HTERT RPE-1 (cell line): ENCODE results near the gene TCEA3.

ENCODE experiments used
- in situ Hi-C: fragments of 300-500 bp; cut with MboI; formaldehyde crosslinking; loops from 4 replicates; pipeline ENCODE4 v1.14.3; 2020; ENCODE audit warnings: low sequenced_read_pairs

Gene TCEA3

GRCh38 chr1:23370330-23370708 lies 54.2 kb downstream of the TCEA3 start:
- in situ Hi-C loops = no loop called here

DNA sequence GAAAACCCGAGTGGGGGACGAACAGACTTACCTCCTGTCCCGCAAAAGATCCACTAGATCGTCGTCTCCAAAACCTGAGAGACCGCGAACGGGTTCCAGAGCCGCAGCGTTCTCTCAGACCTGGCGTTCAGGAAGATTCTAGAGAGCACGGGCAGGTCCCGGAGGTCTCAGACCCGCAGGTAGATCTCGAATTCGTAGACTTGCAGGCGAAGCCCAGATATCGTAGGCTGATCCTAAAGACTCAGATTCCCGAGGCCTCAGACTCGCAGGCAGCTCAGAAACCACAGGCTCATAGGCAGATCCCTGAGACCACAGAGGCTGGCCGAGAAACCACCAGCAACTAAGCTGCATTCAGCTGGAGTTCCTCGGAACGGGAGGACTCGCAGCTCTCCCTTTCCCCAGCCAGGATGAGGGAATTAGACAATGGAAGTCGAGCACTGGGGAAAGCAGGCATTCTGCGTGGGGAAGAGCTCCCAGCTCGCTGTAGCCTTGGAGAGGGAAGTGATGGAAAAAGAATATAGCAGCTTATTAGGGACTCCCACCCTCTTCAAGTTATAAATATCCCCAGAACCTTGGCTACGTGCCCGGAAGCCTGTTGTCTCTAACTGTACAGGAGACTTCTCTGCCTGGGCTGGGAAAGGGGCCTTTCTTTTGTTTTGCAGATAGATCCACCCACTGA lies 55.1 kb downstream of the TCEA3 start, which contains the start of gene ZNF436:
TSS of gene ZNF436 (minus strand) at position 502 of the 679 bp plus-strand sequence. CDS start 1,831 bp downstream, outside the sequence.
- in situ Hi-C loops = no loop called here

DNA sequence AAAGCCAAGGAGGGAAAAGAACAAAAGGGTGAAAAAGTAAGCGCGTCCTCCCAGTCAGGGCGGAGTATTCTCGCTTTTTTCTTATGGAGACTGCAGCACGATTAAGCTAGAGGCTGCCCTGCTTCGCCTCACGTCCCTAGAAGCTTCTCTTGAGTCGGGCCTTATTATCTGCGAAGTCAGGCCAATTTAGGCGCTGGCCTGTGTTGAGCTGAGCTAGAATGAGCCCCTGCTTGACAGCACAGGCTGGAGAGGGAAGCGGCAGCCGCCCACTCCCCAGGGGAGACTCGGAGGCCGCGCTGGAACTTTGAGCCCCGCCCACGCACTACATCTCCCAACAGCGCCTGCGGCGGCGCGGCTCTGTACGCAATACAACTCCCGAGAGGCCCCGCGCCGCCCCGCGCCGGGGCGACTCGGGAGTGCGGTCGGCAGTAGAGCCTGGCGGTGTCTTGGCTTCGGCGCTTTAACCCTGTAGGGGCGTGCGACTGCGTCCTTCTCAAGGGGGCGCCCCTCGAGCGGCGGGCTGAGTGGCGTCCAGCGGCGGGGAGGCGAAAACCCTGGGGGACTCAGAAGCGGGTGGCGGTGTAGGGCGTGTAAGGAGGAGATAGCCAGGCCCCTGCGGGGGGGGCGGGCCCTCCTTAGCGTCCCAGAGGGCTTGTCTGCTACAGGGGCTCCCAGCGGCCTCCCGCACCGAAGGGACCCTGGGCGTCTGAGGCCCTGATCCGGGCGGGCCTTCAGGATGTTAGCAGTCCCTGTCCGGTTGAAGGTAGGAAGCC lies 55.8 kb downstream of the TCEA3 start:
- in situ Hi-C loops = no loop called here

DNA sequence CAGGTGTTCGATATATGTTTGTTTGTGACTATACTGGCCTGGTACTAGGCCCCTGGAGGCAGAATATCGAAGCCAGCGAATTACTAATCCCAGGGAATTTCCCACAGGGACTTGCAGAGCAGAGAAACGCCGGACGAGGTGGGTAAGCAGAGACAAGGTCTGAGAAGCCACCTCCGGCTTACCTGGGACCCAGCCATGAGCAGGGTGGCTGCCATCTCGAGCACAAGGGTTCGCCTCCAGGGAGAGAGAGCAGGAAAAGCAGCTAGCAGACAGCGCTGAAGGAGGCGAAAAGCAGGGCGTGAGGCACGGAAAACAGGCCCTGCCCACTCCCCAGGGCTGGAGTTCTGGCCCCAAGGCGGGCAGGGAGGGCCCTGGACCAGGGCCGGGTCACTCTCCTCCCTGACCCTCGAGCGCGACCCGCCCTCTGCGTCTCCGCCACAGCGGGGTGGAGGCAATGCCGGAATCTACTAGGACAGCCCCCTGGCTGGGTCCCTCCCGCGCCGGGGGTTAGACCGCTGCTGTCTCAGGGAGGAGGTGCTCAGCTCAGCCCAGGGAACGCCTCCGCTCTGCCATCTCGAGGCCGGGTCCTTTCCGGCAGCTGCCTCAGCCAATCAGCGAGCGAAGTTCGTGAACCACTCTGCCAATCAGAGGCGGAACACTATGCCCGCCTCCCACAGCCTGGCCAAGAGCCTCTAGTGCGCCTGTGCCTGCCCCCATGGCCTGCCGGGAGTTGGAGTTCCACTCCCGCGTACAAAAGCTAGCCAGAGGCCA lies 56.6 kb downstream of the TCEA3 start:
- in situ Hi-C loops = no loop called here

DNA sequence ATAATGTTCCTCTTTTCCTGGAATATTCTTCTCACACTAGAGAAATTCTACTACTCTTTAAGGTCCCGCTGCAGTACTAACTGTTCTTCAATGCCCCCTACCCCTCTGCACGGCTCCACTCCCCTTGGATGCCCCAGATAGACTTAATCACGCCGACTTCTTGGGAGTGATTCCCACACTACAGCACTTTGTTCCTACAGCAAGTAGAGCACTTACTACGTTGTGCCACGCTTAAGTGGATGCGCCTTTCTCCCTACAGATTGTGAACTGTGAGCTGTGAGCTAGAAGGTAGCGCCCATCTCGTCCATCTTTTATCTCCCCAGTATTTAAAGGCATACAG lies 57.1 kb downstream of the TCEA3 start:
- in situ Hi-C loops = no loop called here

DNA sequence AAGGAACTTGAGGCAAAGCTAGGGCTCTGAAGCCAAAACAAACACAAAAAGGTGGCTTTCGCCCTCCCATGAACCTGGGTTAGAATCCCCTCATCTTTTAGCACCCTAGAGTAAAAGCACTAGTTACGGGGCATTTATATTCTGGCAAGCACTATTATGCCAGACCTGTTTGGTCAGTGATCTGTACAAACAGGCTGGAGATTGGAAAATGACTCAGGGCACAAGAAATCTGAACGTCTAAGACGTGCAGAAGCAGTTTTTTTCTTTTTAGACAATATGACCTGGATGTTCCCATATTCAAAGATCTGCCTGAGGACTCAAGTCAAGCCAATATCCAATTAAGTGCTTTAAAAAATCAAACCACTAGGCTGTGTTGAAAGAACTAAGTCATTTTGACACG lies 58.0 kb downstream of the TCEA3 start:
- in situ Hi-C loops = no loop called here

DNA sequence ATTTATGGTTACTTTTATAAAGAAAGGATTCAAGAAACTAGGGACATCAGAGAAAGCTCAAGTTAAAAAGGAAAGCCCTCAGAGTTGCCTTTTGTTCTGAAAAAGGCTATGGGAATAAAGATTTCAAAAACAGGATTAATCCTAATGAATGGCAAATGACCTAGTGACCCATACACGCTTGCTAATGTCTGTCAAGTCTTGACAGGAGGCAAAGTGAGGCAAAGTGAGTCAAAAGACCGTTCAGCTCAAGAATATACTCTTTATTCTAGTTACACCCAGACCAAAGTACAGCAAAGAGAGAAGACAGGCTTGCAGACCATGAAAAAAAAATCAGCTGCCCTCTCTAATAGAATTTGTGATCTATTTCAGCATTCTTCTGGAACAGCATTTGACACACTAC lies 58.4 kb downstream of the TCEA3 start:
- in situ Hi-C loops = no loop called here

GRCh38 chr1:23362218-23362713 lies 62.3 kb downstream of the TCEA3 start:
- in situ Hi-C loops = no loop called here

GRCh38 chr1:23358310-23358875 lies 66.2 kb downstream of the TCEA3 start:
- in situ Hi-C loops = no loop called here

DNA sequence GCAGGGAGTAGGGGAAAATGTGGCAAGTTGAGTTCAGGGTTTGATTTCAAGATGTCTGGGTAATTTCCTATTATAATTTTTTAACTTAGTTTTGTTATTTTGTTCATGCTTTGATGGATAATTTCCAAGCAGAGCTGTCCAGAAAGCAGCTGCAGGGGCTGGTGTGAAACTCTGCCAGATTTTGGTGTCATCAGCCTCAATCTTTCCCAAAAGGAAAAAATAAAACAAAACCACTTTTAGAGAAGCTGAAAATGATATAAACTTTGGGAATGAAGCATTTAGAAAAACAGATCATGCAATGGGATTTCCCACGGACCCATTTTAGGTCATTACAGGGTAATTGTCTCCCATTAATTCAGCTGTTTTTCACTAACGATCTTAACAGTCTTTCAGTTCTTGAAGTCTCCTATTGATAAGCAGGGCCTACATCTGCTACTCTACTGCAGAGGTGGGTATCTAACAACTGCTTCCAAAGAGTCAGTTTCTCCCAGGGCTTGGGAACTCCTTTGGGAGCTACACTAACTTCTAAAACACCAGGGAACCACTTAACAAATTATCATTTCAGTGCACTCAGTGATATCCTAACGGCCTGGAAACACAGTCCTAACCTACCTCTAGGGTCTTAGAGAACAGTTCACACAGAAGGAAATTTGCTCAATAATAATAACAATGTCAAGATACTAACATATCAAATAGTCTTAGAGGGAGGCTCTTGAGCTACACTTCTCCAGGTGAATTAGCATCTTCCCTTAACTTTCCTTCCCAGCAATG lies 67.2 kb downstream of the TCEA3 start:
- in situ Hi-C loops = no loop called here

DNA sequence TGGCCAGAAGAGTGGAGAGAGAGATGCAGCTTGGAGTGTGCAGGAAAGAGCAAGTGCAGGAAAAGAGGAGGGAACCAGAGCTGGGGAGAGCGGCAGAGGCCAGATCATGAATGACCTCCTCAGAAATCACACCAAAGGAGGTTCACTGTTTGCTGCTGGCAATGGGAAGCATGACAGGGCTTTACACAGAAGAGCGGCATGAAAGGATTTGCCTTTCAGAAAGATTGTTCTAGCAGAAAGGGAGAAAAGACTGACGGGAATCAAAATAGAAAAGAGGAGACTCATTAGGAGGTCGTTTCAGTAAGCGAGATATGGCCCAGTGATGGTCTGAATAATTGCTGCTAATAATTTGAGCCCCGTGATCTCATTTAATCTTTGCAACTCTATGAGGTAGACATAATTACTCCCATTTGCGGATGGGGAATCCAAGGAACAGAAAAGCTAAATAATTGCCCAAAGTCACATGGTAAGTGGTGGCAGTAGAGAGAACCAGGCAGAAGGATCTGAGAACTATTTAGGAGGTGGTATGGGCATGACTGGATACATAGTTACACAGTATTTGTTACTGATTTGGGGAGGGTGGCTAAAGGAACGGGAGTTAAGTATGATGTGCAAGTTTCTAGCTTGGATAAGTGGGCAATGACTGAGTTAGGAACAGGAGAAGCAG lies 67.9 kb downstream of the TCEA3 start:
- in situ Hi-C loops = no loop called here

- in situ Hi-C loops = no loop called here
These were observed 70.3 kb downstream of the TCEA3 start for GRCh38 chr1:23354245-23354644.

DNA sequence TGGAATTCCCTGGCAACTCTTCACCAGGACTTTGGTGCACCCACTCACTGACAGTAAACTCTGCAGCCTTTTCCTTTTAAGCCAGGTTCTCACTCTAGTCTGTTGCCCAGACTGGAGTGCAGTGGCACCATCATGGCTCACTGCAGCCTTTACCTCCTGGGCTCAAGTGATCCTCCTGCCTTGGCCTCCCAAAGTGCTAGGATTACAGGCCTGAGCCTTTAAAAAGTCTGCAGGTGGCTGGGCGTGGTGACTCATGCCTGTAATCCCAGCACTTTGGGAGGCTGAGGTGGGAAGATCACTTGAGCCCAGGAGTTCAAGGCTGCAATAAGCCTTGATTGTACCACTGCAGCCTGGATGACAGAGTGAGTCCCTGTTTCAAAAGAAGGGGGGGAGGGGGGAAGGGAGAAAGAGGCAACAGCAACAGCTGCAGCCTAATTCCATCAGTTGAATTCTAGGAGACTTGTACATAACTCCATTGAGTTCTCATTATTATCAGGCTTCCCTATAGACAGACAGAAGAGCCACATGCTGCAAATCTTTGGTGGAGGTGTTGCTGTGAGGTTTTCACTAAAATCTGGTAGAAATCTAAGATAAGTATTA lies 72.4 kb downstream of the TCEA3 start:
- in situ Hi-C loops = no loop called here

- in situ Hi-C loops = no loop called here
These were observed 78.6 kb downstream of the TCEA3 start for GRCh38 chr1:23345920-23346319.

GRCh38 chr1:23344987-23345472 lies 79.5 kb downstream of the TCEA3 start:
- in situ Hi-C loops = no loop called here

DNA sequence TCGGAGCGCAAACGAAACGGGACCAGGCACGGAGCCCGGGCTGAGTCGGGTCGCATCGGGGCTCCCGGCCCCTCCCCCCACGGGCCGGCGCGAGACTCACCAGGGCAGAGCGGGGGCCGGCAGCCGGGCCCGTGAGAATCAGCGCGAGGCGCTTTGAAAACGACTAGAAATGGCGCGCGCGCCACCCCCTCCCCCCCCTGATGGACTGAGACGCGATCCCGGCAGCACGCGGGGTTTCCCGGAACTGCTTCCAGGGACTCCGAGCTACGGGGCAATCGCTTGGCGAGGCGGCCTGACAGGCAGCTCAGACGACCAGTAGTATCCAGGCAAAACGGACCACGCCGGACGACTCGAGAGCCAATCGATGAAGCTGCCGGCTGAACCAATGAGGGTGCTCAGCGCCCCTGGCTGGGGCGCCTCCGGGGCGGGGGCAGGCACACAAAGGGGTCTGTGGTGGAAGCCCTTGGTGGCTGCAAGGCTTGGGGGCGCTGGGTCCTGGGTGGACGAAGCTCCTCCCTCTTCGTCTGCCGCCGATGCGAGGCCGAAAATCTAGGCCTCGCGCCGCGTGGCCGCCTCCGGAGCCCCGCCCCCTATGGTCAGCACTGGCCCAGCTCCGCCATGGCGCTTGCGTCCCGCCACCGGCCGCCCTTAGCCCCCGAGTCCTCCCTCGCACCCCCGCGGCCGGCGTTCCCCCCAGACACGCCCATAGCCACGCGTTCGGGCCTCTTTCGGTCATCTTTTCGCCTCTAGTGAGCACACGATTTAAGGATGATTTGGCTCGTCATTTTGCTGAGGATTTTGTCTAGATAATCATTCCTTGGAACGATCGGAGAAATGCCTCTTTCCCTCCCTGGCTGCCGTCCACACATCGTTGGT lies 80.2 kb downstream of the TCEA3 start, which contains the start of gene HNRNPR:
TSS of gene HNRNPR (minus strand) at position 174 of the 876 bp plus-strand sequence. CDS start 3,276 bp downstream, outside the sequence.
- in situ Hi-C loops = no loop called here

- in situ Hi-C loops = no loop called here
These were observed 81.1 kb downstream of the TCEA3 start for GRCh38 chr1:23343221-23344110.
